Effector memory CD4-positive, alpha-beta T cell (primary cell): ENCODE data around the gene PDGFRB.
"Not testable (repeated sequence)": the region's sequence is repeated elsewhere in the genome, so short reads cannot be mapped to it uniquely, and the experiment has no call there.

Experiments
- DNase-seq, 3 donors: peaks; one replicate each; pipeline ENCODE4 v3.0.0-alpha.2; 2020
- H3K27ac ChIP-seq: 2 replicates; pipeline ENCODE4 v1.7.0; 2013; ENCODE audit warnings: mild to moderate bottlenecking, low read length, moderate library complexity; ENCODE audit not compliant: insufficient read depth, poor library complexity, severe bottlenecking
- H3K27me3 ChIP-seq: replicated peaks from 2 replicates; pipeline ENCODE4 v1.7.0; 2013; ENCODE audit warnings: mild to moderate bottlenecking, low read length; ENCODE audit not compliant: insufficient read depth, control insufficient read depth, poor library complexity, severe bottlenecking
- H3K36me3 ChIP-seq: 2 replicates; pipeline ENCODE4 v1.7.0; 2013; ENCODE audit warnings: mild to moderate bottlenecking, low read length, moderate library complexity; ENCODE audit not compliant: control insufficient read depth, insufficient read depth
- H3K4me1 ChIP-seq: 2 replicates; pipeline ENCODE4 v1.7.0; 2013; ENCODE audit warnings: low read length, mild to moderate bottlenecking; ENCODE audit not compliant: control insufficient read depth, insufficient read depth, poor library complexity, severe bottlenecking
- H3K4me3 ChIP-seq: 2 replicates; pipeline ENCODE4 v1.7.0; 2013; ENCODE audit warnings: low read length, low read depth, mild to moderate bottlenecking; ENCODE audit not compliant: insufficient read depth, poor library complexity, severe bottlenecking
- H3K9me3 ChIP-seq: 2 replicates; pipeline ENCODE4 v1.7.0; 2013; ENCODE audit warnings: mild to moderate bottlenecking, low read length, moderate library complexity; ENCODE audit not compliant: control insufficient read depth

PDGFRB gene

DNA sequence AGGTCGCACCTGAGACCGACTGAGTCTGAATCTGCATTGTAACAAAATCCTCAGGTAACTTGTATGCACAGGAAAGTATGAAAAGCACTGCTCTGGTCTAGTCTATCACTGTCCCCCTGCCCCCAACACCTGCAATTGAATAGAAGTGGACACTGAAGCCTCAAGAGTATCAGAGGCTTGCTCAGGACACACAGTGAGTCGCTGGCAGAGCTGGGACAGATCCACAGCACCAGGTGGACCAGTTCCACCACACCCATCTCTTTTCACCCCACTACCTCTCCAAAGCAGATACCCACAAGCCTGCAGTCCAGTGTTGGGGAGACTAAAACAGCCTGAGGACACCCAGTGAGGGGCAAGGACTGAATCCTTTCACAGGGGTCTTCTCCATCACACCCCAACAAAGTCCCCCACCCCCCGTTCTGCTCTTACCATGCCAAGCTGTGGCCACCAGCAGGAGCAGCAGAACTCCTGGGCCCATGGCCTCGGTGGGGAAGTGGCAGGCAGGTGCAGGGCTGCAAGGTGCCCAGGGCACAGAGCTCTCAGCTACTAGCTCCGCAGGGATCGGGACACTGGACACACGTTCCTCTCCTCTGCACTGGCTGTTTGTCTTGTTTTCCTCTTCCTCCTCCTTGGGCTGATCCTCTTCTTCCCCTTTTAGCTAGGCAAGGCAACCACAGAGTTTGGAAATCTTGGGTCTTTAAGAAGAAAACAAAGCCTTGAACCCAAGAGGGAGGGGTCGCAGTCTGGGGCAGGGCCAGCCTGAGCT is 69.5 kb downstream of the PDGFRB start, which contains the start of gene CSF1R:
Gene CSF1R (minus strand): TSS at position 605 of the 766 bp plus-strand sequence. CDS start 127 bp downstream, at position 478.
- peaks cover 11% of the 10 kb centered on the region for H3K27me3 ChIP-seq
- H3K9me3 ChIP-seq, result no peaks in the 10 kb centered on the region
- no peak within 1 kb of the TSS for H3K4me3 ChIP-seq
- no peaks in the 10 kb centered on the region for H3K36me3 ChIP-seq
- no peak for DNase-seq
- no peak within 1 kb of the TSS for H3K27ac ChIP-seq
- H3K4me1 ChIP-seq, result no peaks in the 10 kb centered on the region

DNA sequence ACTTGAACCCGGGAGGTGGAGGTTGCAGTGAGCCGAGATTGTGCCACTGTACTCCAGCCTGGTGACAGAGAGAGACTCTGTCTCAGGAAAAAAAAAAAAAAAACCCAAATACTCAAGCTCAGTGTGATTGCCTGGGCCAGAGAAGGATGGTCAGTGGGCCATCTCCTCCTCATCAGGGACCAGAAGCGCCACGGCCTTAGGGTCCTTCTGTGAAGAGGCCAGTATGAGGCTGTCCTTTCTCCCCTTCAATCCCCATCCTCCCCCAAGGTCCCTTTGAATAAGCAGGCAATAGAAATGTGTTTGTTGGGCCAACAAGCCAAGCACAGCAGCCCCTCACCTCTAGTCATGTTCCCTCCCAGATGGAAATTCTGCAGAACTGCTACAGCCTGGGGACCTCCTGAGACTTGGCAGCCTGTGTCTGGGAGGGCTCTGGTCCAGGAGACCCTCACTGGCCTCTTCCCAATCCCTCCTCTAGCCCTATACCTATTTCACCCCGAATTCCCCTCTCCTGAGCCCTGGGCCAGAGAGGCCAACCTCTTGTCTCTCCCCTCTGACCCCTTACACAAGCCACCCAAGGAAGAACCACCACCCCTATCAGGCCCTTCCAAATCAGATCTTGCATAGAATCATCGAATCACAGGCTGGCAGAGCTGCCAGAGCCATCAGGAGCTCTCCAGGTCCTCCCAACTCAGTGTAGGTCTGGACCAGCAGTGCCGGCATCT is 70.3 kb downstream of the PDGFRB start:
- Histone ChIP-seq H3K4me1 (no peaks in the 10 kb centered on the region), H3K4me3 (no peak overlapping the region), H3K9me3 (no peaks in the 10 kb centered on the region), H3K27me3 (peaks cover 11% of the 10 kb centered on the region), H3K36me3 (no peaks in the 10 kb centered on the region), H3K27ac (no peak overlapping the region)
- DNase-seq, result no peak

DNA sequence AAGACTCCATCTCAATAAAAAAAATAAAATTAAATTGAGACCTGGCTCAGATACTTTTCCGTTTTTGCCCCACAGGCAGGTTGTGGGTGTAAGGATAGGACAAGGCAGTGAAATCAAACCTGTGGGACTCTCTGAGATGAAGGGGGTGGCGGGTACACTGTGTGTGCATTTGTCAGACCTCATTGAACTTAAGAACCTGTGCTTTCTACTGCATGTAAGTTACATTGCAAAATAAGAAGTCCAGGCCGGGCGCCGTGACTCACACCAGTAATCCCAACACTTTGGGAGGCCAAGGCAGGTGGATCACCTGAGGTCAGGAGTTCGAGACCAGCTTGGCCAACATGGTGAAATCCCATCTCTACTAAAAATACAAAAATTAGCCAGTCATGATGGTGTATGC is 70.9 kb downstream of the PDGFRB start:
- H3K4me3 ChIP-seq, H3K9me3 ChIP-seq, H3K27ac ChIP-seq, DNase-seq, H3K4me1 ChIP-seq, H3K36me3 ChIP-seq: not testable (repeated sequence)
- H3K27me3 ChIP-seq, result peaks cover 11% of the 10 kb centered on the region

DNA sequence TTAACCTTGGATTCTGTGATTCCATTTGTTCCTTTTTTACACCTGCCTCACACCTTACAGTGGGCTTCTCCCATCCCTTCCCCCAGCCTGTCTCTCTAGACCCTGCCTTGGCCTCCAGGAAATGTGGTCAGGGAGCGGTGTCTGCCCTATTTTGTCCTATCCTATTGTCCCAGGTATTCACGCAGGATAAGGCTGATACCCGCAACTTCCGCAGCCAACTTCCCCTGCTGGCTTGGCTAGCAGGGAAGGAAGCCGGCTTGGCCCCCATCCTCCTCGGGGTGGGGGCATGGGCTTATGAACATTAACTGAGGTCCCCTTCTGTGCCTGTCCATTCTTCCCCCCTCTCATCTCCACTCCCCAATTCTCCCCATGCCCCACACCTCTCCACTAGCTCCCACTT is 72.8 kb downstream of the PDGFRB start:
- no peak overlapping the region for H3K27ac ChIP-seq
- peaks cover 11% of the 10 kb centered on the region for H3K27me3 ChIP-seq
- H3K4me3 ChIP-seq, result no peak overlapping the region
- no peak for DNase-seq
- H3K9me3 ChIP-seq, result no peaks in the 10 kb centered on the region
- H3K4me1 ChIP-seq, result no peaks in the 10 kb centered on the region
- H3K36me3 ChIP-seq, result no peaks in the 10 kb centered on the region

DNA sequence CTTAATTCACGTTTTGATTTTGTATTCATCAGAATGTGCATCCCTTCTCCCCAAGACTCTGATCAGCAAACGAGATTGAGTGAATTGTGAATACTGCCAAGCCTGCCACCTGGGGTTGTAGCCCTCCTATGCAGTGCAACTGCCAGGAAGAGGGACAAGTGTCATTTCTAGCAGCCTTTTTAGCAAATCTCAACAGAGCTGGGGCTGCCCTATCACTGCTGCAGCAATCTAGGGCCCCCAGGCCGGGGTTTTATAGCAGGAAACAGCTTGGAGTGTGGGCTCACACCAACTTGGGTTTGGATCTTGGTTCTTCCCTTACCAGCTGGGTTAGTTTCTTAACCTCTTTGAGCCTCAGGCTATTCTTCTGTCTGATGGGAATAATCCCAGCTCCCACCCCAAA is 73.3 kb downstream of the PDGFRB start:
- H3K4me1 ChIP-seq, result no peaks in the 10 kb centered on the region
- H3K4me3 ChIP-seq, result no peak overlapping the region
- DNase-seq, result no peak
- H3K9me3 ChIP-seq, result no peaks in the 10 kb centered on the region
- no peaks in the 10 kb centered on the region for H3K36me3 ChIP-seq
- H3K27me3 ChIP-seq, result peaks cover 11% of the 10 kb centered on the region
- H3K27ac ChIP-seq, result no peak overlapping the region

DNA sequence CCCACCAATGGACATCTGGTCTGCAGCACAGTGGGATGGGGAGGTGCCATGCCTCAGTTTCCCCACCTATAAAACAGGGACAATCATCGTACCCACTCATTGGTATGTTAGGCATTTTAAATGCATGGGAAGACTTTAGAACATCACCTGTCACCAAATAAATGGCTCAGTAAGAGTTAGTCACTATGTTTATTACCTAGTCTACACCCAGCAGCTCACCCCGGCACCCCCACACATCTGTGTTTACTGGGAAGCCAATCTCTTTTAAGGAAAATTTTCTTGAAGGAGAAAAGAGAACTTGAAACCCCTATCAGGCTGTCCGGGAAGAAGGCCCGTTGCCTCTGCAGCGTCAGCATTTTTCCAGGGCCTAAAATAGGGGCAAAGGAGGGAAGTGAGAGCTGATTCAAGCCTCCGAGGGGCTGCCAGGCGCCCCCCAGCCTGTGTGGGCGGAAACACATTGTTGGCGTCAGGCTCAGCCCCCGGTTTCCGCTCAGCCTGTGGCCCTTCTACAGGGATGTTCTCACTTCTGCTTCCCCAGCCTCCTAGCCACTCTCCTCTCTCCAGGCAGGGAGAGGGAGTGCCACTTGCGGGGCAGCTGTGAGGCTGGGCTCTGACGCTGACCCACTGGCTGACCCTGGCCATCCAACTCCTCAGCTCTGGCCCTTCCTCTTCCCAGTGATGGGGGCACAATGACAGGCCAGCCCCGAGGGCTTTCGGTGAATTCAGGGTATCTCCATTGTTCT is 73.9 kb downstream of the PDGFRB start:
- no peak for DNase-seq
- Histone ChIP-seq H3K27ac (no peak overlapping the region), H3K36me3 (no peaks in the 10 kb centered on the region), H3K9me3 (no peaks in the 10 kb centered on the region), H3K4me1 (no peaks in the 10 kb centered on the region), H3K4me3 (no peak overlapping the region), H3K27me3 (peaks cover 11% of the 10 kb centered on the region)

DNA sequence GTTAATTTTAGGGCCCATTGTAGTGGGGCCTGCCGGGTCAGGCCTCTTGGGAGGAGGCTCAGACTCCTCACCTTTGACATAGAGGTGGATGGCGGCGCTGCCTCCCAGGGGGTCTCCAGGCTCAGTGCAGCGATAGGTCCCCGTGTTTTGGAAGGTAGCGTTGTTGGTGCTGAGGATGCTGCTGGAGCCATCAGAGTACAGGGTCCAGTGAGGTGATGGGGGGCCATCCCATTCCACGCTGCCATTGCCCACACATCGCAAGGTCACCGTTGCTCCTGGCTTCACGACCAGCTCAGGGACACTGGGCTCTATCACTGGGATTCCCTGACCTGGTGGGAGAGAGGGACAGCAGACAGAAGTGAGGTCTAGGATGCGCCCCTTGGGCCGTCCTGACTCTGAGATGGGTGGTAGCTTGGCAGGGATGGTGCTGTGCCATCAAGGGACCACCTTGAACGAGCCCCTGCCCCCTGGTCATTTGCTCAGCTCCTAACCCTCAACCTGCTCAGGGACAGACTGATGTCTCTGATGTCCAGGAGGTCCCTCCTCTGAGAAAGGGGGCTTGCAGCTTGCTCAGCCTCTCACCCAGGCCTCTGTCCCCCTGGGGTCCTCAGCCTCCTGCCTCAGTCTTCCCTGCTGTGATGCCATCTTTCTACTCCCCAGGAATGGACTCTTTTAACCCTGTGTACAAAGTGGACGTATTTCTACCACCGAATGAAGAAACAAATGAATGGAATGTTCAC is 74.8 kb downstream of the PDGFRB start:
- DNase-seq, result no peak
- Histone ChIP-seq H3K27ac (no peak overlapping the region), H3K4me3 (no peak overlapping the region), H3K27me3 (peaks cover 11% of the 10 kb centered on the region), H3K4me1 (no peaks in the 10 kb centered on the region), H3K36me3 (no peaks in the 10 kb centered on the region), H3K9me3 (no peaks in the 10 kb centered on the region)

DNA sequence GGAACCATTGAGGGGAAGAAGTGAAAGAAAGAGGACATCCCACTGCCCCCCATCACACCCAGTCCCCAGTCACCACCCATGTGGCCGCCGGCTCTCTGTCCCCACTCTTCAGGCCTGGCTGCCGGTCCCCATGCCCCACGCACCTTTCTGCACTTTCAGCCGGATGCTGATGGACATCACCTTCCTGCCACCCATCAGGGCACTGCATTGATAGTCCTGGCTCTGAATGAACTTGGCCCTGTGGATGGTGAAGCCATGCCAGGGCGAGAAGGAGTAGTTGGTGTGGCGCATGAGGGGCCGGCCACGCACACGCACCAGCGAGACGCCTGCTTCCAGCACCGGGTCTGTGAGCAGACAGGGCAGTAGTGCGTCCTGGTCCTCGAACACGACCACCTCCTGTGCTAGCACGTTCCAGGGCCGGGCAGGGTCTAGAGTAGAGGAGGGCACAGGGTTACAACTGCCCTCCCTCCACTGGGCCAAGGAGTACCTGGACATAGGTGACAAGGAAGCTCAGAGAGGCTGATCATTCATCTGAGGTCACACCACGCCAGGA is 75.7 kb downstream of the PDGFRB start:
- H3K27ac ChIP-seq, result no peak overlapping the region
- peaks cover 11% of the 10 kb centered on the region for H3K27me3 ChIP-seq
- no peak overlapping the region for H3K4me3 ChIP-seq
- H3K36me3 ChIP-seq, result no peaks in the 10 kb centered on the region
- no peaks in the 10 kb centered on the region for H3K4me1 ChIP-seq
- H3K9me3 ChIP-seq, result no peaks in the 10 kb centered on the region
- no peak for DNase-seq

DNA sequence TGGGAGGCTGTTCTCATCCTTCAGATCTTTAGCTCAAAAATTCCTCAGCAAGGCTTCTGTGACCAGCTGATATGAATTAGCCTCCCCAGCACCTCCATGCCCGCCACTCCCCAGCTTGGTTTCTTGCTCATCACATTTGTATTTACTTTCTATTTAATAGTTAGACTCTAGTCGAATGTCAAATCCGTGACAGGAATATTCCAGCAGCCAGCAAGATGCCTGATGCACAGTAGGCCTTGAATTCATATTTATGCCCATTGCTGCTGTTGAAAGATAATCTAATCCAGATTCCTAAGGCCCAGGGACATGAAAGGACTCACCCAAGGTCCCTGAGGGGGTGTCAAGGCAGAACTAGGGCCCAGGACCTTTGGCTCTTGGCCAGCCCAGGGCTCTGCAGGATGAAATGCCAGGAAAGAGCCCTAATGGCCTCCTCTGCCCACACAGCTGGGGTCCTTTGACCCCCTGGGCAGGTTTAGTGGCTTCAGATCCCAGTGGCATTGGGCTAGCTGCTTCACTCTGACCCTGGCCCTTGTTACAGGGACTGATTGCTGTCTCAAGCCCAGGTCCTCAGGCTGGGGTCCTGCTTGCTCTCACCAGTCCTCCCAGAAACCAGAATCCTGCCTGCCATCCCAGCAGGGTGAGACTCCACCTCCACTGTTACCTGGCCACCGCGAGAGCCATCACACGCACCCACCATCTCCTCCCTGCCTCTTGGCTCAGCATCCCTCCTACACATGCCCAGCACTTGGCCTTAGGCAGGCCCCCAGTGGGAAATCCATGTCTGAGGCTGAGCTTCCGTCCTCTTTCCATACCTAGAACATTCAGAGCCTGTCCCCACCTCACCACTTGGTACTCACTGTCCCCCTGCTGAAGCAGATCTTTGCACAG is 76.6 kb downstream of the PDGFRB start:
- DNase-seq, result no peak
- no peaks in the 10 kb centered on the region for H3K36me3 ChIP-seq

More for the DNA sequence above, 76.6 kb downstream of the PDGFRB start:
- H3K27ac ChIP-seq, result no peak overlapping the region
- H3K27me3 ChIP-seq, result peaks cover 11% of the 10 kb centered on the region
- no peaks in the 10 kb centered on the region for H3K4me1 ChIP-seq
- H3K4me3 ChIP-seq, result no peak overlapping the region
- H3K9me3 ChIP-seq, result no peaks in the 10 kb centered on the region
